ENCODE data around the gene LLPH.

LLPH gene

DNA sequence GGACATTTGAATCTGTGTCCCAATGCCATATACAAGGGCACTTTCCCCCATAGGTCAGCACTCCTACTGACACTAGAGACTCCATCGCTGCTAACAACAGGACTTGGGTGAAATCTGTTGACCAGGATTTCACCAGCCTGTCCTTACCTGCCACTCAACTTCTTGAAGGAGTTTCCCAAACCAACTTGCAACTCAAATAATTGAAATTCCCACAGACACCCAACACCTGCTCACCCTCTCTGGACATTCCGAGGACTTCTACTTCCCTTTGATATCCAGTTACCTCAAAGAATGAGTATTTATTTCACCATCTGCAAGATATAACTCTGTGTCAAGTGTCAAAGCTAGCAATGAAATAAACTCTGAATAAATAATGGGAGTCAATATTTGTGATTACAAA lies 44.6 kb downstream of the LLPH start:
- TF ChIP-seq, protein P1, sequence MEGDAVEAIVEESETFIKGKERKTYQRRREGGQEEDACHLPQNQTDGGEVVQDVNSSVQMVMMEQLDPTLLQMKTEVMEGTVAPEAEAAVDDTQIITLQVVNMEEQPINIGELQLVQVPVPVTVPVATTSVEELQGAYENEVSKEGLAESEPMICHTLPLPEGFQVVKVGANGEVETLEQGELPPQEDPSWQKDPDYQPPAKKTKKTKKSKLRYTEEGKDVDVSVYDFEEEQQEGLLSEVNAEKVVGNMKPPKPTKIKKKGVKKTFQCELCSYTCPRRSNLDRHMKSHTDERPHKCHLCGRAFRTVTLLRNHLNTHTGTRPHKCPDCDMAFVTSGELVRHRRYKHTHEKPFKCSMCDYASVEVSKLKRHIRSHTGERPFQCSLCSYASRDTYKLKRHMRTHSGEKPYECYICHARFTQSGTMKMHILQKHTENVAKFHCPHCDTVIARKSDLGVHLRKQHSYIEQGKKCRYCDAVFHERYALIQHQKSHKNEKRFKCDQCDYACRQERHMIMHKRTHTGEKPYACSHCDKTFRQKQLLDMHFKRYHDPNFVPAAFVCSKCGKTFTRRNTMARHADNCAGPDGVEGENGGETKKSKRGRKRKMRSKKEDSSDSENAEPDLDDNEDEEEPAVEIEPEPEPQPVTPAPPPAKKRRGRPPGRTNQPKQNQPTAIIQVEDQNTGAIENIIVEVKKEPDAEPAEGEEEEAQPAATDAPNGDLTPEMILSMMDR (IDR thresholded peaks at IDR 0.05; ENCODE audit: low read depth, low read length), result no peak
- no peak overlapping the region for H3K4me3 ChIP-seq (ENCODE audit: low read depth, low read length)
- in situ Hi-C loops (cut with HindIII; ENCODE audit: low sequenced_read_pairs), result no loop called here

DNA sequence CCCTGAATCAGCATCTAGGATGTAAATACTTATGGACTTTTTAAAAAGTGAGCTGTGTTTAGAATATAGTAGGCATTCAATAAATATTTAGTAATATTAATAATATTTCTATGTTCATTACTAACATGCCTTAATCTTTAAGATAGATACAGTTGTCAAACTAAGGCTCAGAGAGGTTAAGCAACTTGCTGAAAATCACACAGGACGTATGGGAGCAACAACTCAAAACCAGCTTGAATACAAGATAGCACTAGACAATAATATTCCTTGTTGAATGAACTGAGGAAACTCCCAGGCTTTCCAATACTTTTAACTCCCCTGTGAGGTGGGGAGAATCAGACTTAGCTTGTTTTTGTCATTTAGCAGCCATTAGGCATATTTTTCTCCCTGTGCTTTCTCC lies 45.3 kb downstream of the LLPH start:
- DNase-seq (ENCODE audit: low read depth, low spot score), result no peak
- in situ Hi-C loops (cut with HindIII; ENCODE audit: low sequenced_read_pairs), result no loop called here
- no peak overlapping the region for H3K4me3 ChIP-seq (ENCODE audit: low read depth, low read length)
- TF ChIP-seq, protein P1 (IDR thresholded peaks at IDR 0.05; ENCODE audit: low read depth, low read length), result no peak

More for the DNA sequence above, 44.6 kb downstream of the LLPH start:
- no peak for DNase-seq (ENCODE audit: low read depth, low spot score)

DNA sequence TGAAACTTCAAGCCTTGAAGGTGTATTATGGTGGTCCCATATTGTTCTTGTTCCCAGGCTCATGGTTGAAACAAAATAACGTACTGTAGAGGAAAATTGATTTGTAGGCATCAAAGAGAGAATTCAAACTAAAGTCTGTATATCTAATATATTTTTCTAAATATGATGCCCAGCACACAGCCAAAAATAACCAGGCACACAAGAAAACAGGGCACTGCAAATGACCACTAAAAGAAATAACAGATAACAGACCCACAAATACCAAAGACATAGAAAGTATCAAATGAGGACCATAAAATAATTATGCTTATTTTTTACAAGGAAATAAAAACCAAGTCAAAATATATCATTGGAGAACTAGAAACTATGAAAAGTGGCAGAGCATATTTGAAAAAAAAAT lies 46.8 kb downstream of the LLPH start:
- no peak overlapping the region for H3K4me3 ChIP-seq (ENCODE audit: low read depth, low read length)
- no peak for DNase-seq (ENCODE audit: low read depth, low spot score)
- TF ChIP-seq, protein P1 (IDR thresholded peaks at IDR 0.05; ENCODE audit: low read depth, low read length), result no peak
- in situ Hi-C loops (cut with HindIII; ENCODE audit: low sequenced_read_pairs), result no loop called here

DNA sequence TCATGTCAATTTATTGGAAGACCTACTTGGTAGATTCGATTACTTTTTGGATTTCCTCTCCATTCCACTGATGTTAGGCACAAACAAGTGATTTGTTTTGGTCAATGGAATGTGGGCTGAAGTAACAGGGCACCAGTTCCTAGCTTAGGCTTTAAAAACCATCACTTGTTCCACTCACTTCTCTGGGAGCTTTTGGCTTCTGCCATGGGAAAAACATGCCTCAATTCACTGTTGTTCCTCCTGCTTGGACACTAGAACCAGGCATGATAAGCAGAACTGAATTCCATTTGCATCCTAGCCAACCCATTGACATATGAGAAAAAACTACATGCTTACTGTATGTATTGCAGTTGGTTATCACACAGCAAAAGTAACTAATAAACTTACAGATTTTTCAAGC lies 47.8 kb downstream of the LLPH start:
- TF ChIP-seq, protein P1 (IDR thresholded peaks at IDR 0.05; ENCODE audit: low read depth, low read length), result no peak
- in situ Hi-C loops (cut with HindIII; ENCODE audit: low sequenced_read_pairs), result no loop called here
- no peak overlapping the region for H3K4me3 ChIP-seq (ENCODE audit: low read depth, low read length)
- no peak for DNase-seq (ENCODE audit: low read depth, low spot score)

DNA sequence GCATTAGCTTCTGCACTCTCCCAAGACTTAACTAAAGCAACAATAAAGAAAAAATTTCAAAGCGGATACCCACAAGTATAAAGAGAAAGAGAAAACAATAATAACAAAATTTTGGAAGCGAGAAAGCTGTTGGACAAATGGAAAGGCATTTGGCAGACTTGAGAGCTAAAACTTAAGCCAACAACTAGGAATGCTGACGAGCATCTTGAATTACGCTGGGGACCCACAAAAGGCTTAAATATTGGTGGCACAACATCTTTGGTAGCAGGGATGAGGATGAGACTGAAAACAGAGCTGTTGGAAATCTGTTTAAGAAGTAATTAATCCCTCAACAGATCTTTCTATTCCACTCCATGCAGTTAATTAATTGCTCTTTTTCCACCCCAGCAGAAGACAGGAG lies 49.8 kb downstream of the LLPH start:
- TF ChIP-seq, protein P1 (IDR thresholded peaks at IDR 0.05; ENCODE audit: low read depth, low read length), result no peak
- in situ Hi-C loops (cut with HindIII; ENCODE audit: low sequenced_read_pairs), result no loop called here
- H3K4me3 ChIP-seq (ENCODE audit: low read depth, low read length), result no peak overlapping the region
- DNase-seq (ENCODE audit: low read depth, low spot score), result no peak

DNA sequence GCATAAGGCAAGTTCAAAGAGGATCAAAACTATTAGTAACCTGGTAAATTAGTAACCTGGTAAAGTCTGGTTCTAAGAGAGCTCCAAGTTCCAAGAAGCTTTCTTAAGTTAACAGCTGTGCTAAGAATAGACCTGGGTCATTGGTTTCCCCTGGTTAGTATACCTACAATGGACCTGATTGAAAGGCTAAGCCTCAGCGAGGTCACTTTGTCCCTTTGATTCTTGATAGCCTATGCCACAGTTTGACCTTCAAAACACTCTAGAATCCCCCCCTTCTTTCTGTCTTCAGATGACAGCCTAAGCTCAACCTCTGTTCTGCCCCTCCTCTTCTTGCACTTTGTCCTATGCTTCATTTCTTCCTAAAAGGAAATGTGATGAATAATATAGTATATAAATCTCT lies 53.0 kb downstream of the LLPH start:
- no peak for DNase-seq (ENCODE audit: low read depth, low spot score)
- TF ChIP-seq, protein P1 (IDR thresholded peaks at IDR 0.05; ENCODE audit: low read depth, low read length), result no peak
- no peak overlapping the region for H3K4me3 ChIP-seq (ENCODE audit: low read depth, low read length)
- in situ Hi-C loops (cut with HindIII; ENCODE audit: low sequenced_read_pairs), result no loop called here

DNA sequence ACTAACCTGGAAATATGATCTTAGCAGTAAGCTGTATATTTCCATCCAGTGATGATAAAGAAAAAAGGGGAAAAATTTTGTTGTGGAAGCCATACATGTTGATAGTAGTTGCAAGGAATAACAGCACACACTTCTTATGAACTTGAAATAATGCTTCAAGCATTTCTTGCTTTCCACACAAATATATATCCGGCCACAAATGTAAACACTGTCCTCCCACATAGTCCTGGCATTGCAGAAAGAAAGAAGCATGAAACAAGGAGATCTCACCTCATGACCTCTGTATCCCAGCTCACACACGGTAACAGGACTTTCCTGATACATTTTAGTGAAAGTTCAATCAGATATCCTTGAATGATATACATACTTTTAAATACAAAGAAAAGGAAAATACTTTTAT lies 56.0 kb downstream of the LLPH start:
- TF ChIP-seq, protein P1 (IDR thresholded peaks at IDR 0.05; ENCODE audit: low read depth, low read length), result no peak
- in situ Hi-C loops (cut with HindIII; ENCODE audit: low sequenced_read_pairs), result no loop called here
- H3K4me3 ChIP-seq (ENCODE audit: low read depth, low read length), result no peak overlapping the region
- DNase-seq (ENCODE audit: low read depth, low spot score), result peak; percentile 27
